NCI-H2081 (cell line): Measurements from ENCODE around the gene CDC42EP1.
"Not testable (repeated sequence)": the region's sequence is repeated elsewhere in the genome, so short reads cannot be mapped to it uniquely, and the experiment has no call there.

Experiments
- DNase-seq, 2 experiments: peaks; one replicate each; lab custom pipeline; 2025; lab: John Stamatoyannopoulos, UW

Gene CDC42EP1

DNA sequence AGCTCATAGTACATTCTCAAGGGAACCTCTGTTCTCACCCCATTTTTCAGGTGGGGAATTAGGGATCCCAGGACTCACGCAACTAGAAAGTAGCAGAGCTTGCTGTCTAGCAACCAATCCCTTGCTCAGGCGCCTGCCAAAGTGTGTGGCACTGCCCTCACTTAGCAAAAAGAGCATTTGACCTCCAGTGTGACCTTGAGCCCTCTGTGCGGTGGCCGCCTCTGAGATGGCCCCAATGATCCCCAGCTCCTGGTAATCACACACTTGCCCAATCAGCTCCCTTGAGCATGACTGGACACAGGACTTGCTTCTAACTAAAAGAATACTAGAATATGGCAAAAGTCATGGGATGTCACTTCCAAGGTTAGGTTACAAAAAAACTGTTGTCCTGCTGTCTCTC is 22.2 kb downstream of the CDC42EP1 start:
- no peak for DNase-seq

DNA sequence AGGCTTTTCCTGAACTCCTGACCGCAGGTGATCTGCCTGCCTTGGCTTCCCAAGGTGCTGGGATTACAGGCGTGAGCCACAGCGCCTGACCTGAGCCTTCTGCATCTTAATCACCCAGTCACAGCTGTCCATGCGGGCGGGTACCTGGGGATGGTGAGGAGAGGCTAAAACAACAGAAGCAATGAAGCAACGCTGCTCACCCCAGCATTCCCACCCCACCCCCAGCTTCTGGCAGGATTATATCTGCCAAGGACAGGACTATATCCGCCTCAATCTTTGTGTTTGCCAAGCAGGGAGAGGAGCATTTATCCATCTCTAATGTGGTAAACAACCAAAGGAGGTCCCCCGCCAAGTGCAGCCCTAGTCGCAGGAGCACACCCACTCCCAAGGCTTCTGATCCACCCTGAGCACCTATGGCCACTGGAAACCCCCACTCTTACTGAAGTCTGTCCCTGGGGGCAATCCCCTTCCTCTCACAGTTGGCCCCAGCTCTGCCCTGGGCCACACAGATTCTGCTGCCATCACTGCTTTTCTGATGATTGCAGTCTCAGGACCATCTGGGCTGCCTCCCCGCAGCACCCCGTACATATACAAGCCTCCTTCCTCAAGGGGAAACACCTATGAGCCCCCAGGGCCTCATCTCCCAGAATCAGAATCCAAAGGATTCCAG is 28.4 kb downstream of the CDC42EP1 start:
- DNase-seq = no peak

DNA sequence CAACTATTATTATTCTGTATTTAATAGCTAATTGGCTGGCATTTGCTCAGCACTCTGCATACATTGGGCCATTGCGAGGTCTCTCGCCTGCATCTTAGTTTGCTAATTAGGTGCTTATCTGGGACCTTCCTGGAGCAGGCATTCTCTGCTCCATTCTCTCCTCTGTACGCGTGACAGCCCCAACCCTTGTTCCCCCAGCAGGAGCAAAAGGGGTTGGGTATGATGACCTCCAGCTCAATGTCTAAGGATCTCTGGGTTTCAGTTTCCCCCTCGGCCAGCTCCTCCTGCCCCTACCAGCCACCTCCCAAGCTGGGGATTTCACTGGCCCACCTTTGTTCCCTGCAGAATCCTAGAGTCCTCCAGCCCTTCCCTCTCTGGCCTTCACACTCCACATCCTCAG is 29.4 kb downstream of the CDC42EP1 start:
- no peak for DNase-seq

DNA sequence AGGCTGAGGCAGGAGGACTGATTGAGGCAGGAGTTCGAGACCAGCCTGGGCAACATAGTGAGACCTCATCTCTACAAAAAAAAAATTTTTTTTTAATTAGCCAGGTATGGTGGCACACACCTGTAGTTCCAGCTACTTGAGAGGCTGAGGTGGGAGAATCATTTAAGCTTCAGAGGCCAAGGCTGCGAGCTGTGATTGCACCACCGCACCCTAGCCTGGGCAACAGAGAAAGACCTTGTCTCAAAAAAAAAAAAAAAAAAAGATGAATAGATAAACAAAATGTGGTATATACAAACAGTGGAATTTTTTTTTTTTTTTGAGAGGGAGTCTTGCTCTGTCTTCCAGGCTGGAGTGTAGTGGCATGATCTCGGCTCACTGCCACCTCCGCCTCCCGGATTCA is 30.8 kb downstream of the CDC42EP1 start:
- DNase-seq = not testable (repeated sequence)

DNA sequence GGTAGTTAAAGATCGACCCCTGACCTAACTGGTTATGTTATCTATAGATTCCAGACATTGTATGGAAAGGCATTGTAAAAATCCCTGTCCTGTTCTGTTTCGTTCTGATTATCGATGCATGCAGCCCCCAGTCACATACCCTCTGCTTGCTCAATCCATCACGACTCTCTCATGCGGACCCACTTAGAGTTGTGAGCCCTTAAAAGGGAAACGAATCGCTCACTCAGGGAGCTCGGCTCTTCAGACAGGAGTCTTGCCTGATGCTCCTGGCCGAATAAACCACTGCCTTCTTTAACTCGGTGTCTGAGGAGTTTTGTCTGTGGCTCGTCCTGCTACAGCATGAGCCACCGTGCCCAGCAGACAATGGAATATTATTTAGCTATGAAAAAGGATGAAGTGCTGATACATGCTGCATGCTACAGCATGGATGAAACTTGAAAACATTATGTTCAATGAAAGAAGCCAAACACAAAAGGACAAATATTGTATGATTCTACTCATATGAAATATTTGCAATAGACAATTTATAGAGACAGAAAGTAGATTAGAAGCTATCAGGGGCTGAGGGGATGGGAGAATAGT is 31.6 kb downstream of the CDC42EP1 start:
- DNase-seq = no peak

DNA sequence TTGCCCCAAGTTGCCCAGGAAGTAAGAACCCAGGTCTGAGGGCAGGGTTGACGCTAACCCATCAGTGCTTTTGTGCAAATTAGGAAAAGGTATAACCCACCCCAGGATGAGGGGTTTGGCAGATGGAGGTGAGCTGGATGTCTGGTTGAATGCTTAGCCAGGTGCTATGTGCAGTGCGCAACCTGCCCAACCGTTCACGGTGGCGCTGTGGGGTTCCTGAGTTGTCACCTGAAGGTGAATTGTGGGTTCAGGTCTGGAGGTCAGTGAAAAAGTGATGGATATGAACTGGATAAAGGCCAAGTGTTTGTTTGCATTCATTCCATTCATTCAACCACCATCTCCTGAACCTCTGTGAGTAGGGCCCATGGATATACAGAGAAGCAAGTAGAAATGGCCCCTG is 34.0 kb downstream of the CDC42EP1 start:
- no peak for DNase-seq

DNA sequence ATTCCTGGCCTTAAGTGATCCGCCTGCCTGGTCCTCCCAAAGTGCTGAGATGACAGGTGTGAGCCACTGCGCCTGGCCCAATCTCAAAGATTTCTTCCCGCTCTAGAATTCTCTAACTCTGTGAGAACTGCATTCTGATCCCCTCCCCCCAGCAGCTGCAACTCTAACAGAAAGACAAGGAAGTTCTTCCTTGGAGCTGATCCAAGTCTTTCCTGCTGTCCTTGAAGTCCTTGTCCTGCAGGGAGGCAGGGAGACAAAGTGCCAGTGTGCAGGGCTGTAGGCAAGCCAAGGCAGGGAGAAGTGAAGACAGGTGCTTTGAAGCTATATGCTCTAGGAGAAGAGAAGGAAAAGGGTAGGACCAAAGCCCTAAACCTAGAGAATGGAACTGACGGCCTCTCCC is 38.9 kb downstream of the CDC42EP1 start:
- DNase-seq = no peak

DNA sequence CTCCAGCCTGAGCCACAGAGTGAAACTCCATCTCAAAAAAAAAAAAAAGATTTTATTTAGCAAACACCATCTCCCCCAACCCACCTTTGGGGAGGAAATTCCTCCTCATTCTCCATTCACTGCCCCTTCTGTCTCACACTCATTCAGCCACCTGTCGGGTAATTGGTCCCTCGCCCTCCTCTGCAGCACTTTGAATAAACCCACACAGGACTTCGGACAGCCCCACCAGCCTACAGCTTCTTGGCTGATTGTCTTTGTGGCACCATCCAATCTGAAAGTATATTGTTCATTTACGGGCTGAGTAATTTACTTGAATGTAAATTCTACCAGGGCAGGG is 40.9 kb downstream of the CDC42EP1 start:
- DNase-seq = no peak

DNA sequence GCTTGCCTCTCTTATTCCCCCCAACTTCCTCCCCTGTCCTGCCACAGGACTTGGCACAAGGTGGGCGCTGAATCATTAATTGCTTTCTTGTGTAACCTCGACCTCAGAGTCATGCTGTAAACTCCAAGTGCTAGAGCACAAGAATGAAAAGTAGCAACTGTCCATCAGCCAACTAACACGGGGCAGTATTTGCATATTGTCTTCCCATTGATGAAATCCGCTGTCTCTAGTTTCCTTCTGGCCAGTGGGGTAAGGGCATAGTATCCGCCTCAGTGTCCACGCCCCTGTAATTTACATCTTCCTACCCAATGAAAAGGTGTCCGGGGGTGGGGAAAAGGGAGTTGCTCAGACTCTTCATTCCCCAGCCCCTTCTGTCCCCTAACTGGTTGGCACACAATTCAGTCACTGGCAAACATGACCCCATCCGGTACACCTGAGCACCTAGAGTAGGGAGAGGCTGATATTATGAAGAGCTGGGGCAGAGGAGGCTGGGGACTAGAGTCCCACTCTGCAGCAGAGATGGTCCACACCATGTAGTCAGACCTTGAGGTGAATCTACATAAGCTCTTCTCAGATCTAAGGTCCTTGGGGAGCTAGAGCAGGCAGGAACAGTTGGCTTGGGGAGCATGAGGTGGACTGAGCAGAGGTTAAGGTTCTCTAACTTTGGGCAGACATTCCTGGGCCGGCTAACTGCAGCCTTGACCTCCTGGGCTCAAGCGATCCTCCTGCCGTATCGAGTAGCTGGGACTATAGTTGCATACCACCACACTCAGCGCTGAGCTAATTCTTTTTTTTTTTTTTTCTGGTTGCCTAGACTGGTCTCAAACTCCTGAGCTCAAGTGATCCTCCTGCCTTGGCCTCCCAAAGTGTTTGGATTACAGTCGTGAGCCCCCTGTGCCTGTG is 41.5 kb downstream of the CDC42EP1 start:
- no peak for DNase-seq

DNA sequence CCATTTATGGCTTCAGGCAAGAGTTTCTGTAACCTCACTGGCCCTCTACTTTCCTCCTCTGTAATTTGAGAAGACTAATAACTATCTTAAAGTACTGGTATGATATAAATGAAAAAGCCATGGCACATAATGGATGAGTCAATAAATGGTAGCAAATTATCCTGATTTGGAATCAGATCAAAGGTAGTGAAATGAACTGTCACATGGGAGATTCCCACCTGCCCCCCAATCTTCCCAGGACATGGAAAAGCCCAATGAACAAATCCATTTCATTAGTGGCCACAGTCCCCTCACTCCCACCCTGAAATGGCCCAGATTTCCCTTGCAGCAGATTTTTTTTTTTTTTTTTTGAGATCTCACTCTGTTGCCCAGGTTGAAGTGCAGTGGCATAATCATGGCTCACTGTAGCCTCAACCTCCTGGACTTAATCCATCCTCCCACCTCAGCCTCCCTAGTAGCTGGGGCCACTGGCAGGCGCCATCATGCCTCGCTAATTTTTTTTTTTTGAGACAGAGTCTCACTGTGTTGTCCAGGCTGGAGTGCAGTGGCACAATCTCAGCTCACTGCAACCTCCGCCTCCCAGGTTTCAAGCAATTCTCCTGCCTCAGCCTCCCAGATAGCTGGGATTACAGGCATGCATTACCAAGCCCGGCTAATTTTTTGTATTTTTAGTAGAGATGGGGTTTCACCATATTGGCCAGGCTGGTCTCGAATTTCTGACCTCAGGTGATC is 42.4 kb downstream of the CDC42EP1 start:
- DNase-seq = not testable (repeated sequence)

DNA sequence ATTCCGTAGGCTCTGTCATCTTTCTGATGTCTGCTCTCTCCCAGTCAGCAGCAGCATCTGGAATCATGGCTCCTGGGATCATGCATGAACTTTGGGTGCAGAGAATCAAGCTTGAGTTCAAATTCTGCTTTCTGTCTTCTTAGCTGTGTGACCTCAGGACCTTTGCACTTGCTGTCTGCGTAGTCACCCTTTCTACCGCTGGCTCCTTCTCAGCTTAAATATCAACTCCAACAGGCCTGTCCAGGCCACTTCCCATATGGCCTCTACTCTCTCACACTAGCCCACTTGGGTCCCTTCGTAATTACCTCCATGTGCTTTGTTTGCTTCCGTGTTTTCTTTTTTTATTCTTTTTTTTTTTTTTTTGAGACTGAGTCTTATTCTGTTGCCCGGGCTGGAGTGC is 43.8 kb downstream of the CDC42EP1 start:
- no peak for DNase-seq

DNA sequence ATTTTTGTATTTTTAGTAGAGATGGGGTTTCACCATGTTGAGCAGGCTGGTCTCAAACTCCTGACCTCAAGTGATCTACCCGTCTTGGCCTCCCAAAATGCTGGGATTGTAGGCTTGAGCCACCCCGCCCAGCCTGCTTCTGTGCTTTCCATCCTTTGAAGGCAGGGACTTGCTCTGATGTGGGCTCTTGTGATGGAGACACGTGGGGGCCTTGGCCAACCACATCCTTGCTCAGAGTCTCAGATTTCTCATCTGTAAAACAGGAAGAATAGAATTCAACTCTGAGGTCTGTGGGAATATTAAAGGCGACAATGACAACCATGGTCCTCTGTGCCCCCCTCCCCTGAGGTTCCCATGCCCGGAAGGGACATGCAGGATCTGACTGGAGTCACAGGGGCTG is 44.6 kb downstream of the CDC42EP1 start:
- DNase-seq = no peak

DNA sequence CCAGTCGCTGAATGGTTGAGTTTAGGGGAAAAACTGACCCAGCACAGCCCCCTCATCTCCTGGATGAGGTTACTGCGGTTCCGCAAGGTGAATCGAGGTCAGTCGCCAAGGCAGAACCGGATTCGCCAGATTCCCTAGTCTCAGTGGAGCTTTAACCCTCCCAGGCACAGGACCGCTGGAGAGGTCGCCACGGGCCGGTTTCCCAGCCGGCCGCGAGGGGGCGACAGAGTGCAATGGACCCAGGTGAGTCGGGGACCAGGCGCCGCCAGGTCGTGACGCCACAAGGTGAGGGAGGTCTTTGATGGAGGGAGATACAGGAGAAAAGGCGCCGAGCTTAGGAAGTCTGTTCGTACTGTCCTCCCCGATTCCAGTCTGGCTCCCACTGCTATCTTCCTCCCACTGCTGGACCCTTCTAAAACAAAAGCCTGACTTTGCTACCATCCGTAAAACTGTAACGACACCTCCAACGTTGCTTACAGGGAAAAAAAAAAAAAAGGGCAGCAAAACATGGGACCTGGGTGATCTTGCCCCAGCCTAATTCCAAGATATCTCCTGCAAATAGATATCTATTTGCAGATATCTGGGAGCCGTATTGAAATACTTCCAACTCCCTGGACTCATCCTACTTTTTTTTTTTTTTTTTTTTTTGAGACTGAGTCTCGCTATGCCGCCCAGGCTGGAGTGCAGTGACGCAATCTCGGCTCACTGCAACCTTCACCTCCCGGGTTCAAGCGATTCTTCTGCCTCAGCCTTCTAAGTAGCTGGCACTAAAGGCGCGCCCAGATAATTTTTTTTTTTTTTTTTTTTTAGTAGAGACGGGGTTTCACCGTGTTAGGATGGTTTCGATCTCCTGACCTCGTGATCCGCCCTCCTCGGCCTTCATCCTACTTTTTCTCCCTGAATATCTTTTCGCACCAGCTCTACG is 47.0 kb downstream of the CDC42EP1 start:
- DNase-seq = peak; percentile 86 to 87

DNA sequence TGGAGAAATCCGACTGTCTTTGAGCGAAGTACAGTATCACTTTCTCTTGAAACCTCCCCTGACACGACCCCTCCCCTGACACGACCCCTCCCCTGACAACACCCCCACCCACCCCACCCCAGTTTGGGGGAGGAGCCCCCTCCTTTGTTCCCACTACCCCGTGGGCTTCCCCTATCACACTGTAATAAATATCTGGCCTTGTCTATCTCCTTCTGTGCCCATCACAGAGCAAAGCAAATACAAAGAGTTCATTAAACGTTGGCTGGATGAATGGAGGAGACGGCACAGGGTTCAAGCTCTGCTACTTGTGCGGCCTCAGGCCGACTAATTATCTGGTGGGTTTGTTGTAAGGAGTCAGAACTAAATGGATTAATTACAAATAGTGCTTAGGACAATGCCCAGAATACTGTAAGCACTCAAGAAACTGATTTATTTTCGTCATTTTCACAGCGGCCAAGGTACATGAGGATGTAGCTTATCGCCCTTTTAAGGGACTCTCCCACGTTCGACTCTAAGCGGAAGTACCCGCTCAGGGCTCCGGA is 47.7 kb downstream of the CDC42EP1 start:
- peak in 1 of 2 experiments; percentile 44 for DNase-seq

DNA sequence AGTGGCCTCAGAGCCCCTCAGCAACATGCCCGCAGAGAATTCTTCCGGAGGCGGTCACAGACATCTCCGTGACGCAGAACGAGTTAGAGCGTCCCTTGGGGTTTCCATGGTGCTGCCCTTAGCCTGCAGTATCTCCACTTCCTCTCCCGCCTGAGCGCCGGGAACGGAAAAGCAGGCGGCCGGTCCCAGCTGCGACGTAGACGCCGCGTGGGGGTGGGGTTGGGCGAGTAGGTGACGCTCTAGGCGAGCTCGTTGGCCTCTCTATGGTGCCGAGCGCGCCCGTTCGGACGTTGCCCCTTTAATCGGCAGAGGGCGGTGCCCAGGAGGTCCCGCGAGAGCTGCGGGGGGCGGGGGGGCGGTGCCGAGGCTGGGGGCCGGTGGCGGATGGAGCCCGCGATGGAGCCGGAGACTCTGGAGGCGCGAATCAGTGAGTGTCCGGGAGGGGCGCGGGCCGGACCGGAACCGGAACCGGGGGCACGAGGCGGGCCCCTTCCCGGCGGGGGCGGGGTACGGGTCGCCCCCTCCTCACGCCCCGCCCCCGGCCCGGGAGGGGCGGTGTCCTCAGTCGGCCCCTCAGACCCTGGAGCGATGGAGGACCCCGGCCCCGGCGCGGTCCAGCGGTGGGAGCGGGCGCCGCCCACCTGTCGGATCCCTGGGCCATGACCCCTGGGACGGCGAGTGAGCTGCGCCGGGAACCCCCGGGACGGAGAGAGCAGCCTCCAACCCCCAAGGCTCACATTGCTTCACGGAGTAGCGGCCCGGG is 48.4 kb downstream of the CDC42EP1 start, which contains the start of gene GGA1:
TSS of gene GGA1 (plus strand) at position 358 of the 763 bp plus-strand sequence. CDS start at position 385, 27 bp downstream.
- DNase-seq = peak; percentile 96 to 97

DNA sequence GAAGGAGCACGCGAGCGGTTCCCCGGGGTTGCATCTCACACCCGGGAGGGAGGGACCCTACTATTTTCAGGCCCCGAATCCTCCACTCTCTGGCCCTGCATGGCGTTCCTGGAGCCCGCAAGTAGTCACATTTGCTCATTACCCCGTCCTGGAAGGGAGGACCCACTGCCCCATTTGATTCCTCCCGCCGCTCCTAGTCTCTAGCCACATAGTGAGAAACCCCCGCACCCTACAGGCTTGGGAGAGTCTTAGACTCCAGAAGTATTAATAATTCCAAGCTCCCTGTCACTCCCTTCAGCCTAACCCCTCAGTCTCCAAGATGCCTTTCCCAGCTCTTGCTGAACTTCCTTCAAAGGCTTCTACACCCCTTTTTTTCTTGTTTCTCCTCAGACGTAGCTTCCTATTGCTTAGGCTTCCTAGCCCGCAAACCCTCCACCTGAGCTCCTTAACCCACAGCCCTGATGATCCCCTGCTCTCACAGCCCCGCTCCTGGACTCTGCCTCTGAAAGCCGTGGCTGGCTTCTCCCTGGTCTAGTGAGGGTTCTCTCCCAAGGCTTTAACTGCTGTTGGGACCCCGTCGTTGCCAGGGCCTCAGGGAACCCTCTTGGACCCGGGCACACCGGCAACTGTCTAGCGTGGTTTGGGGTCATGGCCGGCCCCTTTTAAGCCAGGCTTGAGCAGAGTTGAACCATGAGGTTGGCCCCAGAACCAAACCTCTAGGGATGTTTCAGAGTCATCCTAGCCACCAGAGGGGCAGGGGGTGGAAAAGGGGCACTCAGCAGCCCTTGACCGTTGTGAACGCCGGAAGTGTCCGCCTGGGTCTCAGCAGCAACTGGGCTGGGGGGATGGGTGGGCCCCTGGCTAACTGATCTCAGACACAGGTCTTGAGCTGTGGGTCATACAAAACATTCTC is 49.2 kb downstream of the CDC42EP1 start:
- DNase-seq = no peak

DNA sequence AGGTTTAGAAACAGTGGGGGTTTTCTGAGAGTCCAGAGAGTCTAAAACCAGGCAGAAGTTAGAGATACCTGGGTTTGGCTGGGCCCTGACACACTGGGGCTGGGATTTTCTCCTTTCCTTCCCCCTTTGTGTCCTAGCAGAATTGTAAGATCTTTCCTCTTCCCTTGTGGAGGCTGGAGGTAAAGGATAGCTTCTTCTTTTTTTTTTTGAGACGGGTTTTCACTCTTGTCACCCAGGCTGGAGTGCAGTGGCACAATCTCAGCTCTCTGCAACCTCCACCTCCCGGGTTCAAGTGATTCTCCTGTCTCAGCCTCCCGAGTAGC is 49.8 kb downstream of the CDC42EP1 start:
- not testable (repeated sequence) for DNase-seq

DNA sequence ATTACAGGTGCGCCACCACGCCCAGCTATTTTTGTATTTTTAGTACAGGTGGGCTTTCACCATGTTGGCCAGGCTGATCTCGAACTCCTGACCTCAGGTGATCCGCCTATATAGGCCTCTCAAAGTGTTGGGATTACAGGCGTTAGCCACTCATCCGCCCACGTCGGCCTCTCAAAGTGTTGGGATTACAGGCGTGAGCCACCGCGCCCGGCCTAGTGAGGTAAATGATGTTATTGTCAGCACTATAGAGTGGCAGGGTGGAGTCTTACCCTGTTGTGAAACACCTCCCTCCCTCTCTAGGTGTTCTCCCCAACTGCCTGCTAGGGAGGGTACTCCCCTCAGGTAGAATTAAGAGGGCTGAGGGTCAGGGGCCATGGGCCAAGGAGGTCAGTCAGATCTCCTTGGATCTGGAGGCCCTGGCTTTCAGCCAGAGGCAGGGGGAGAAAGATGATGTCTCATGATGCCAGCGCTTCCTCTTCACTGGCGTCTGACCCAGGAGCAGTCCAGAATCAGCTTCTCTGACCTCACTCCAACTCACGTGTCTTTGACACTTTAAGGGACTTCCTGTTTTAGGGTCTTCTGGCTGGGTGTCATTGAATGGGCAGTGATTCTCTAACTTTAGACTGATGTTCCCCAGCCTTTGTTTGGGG is 50.3 kb downstream of the CDC42EP1 start:
- DNase-seq = no peak

DNA sequence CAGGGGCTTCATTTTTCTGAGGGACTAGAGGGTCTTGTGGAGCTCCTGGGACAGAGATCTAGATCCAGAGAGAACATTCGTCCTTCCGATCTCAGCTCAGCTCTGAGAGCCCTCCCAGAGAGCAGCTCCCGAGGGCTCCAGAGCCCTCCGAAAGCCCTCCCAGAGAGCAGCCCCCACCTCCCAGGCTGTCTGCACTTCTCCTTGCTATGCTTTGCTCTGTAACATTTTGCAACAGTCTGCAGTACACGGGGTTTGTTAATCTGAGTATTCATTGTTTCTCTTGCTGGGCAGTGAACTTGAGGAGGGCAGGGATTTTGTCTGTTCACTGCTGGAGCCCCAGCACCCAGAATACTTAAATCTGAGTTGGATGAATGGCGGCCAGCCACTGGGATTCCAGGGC is 50.9 kb downstream of the CDC42EP1 start:
- no peak for DNase-seq
